ENCODE results near the gene ING4.
A peak's percentile ranks its signal among the peaks of the same experiment; 100 is the strongest.

Gene ING4

GRCh38 chr12:6699989-6700645, 37.2 kb upstream of the ING4 start:
- DNase-seq (ENCODE audit: extremely low spot score), result peak; percentile 31
- TF ChIP-seq, protein P1, sequence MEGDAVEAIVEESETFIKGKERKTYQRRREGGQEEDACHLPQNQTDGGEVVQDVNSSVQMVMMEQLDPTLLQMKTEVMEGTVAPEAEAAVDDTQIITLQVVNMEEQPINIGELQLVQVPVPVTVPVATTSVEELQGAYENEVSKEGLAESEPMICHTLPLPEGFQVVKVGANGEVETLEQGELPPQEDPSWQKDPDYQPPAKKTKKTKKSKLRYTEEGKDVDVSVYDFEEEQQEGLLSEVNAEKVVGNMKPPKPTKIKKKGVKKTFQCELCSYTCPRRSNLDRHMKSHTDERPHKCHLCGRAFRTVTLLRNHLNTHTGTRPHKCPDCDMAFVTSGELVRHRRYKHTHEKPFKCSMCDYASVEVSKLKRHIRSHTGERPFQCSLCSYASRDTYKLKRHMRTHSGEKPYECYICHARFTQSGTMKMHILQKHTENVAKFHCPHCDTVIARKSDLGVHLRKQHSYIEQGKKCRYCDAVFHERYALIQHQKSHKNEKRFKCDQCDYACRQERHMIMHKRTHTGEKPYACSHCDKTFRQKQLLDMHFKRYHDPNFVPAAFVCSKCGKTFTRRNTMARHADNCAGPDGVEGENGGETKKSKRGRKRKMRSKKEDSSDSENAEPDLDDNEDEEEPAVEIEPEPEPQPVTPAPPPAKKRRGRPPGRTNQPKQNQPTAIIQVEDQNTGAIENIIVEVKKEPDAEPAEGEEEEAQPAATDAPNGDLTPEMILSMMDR (IDR thresholded peaks at IDR 0.05; ENCODE audit: control extremely low read depth, extremely low read depth, low read depth, missing control alignments), result no peak
- ChIA-PET POLR2A (interaction anchor here (0.5 to 0.6 kb wide), 3 partner anchors 11 to 152 kb away, joined by 3 to 9 read pairs (median 4); partner anchors contain the start of gene ZNF384), CTCF (interaction anchor here (2.1 kb wide), 1 partner anchor 66 kb away, joined by 5 read pairs; the partner anchor contains the start of gene PTMS)

- ChIA-PET POLR2A (interaction anchor here (0.5 to 0.6 kb wide), 2 partner anchors 10 to 153 kb away, joined by 3 to 9 read pairs; partner anchors contain the start of gene ZNF384), CTCF (interaction anchor here (1.1 to 2.1 kb wide), 6 partner anchors 10 to 67 kb away, joined by 3 to 9 read pairs (median 5); partner anchors contain the start of genes MLF2, PTMS and ZNF384)
- TF ChIP-seq, protein P1 (IDR thresholded peaks at IDR 0.05; ENCODE audit: control extremely low read depth, extremely low read depth, low read depth, missing control alignments), result no peak
- no peak for DNase-seq (ENCODE audit: extremely low spot score)
Measured at GRCh38 chr12:6699259-6699988, 36.5 kb upstream of the ING4 start.

DNA sequence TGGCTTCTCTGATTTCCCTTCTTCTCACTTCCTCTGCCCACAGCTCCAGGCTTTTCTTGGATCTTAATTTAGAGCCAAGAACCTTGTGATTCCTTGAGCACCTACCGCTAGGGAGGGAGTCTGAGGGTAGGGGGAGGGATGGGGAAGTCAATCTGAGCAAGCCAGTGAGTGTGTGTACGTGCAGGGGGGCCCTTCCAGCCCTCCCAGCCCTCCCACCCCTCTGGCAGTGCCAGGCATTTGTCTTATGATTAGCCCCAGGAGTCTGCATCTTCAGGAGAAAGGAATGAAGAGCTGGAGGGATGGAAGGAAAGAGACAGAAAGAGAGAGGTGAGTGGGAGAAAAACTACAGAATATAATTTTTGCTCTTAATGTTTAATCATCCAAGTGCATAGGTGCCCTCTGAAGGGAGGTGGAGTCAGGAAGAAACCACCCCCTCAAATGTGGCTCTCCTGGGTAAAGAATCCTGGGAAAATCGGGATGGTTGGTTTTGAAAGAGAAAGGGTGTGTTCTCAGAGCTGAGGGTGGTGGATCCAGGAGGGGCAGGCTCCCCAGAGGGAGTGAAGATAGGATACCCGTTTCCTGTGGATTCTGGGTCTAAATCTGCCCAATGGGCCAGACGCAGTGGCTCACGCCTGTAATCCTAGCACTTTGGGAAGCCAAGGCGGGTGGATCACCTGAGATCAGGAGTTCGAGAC, 35.6 kb upstream of the ING4 start:
- ChIA-PET POLR2A (interaction anchor here (1.2 kb wide), 1 partner anchor 25 kb away, joined by 3 read pairs; the partner anchor contains the start of gene COPS7A), CTCF (interaction anchor here (0.7 to 2.1 kb wide), 15 partner anchors 9 to 154 kb away, joined by 3 to 9 read pairs (median 4); partner anchors contain the start of genes COPS7A, LPAR5, MLF2 and PTMS)
- TF ChIP-seq, protein P1 (IDR thresholded peaks at IDR 0.05; ENCODE audit: control extremely low read depth, extremely low read depth, low read depth, missing control alignments), result no peak
- no peak for DNase-seq (ENCODE audit: extremely low spot score)

DNA sequence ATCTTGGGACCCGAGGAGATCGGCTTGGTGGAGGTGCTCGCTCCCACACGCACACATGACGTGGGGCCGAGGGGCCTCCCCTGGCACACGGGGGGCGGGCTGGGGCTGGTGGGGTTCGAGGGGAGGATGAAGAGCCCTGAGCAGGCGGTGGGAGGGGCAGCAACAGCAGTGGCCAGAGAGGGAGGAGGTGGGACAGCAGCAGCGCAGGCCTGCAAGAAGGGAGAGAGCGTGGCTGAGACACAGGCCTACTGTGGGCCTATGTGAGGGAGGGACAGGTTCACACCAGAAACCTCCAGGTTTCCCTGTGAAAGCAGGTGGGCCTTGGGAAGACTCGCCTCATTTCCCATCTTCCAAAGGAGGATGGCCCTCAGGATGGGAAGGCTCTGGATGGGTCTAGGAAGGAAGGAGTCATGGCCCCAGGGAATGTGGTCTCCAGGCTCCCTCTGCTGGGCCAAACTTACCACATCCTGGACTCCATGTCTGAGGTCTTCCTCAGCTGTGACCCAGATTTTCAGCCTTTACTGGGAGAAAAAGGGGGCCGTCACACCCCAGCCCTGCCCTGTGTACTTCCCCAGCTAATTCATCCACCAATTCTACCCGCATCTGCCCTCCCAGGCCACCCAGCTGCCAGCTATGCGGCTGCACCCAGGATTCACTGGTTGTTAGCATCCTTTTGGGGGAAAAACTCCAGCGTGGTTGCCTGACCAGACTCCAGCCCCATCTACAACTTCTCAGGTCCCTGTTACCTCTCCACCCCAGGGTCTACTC, 34.8 kb upstream of the ING4 start:
- TF ChIP-seq, protein P1 (IDR thresholded peaks at IDR 0.05; ENCODE audit: control extremely low read depth, extremely low read depth, low read depth, missing control alignments), result peak; percentile 56
- POLR2A ChIA-PET, result interaction anchor here (1.2 kb wide), 1 partner anchor 26 kb away, joined by 3 read pairs; the partner anchor contains the start of gene COPS7A
- peak; percentile 63 for DNase-seq (ENCODE audit: extremely low spot score)
- CTCF ChIA-PET, result interaction anchor here (0.7 to 2.1 kb wide), 15 partner anchors 9 to 153 kb away, joined by 3 to 9 read pairs (median 4); partner anchors contain the start of genes COPS7A, LPAR5, MLF2 and PTMS

GRCh38 chr12:6696690-6697583, 34.0 kb upstream of the ING4 start:
- TF ChIP-seq, protein P1 (IDR thresholded peaks at IDR 0.05; ENCODE audit: control extremely low read depth, extremely low read depth, low read depth, missing control alignments), result no peak
- DNase-seq (ENCODE audit: extremely low spot score), result peak; percentile 63
- CTCF ChIA-PET, result interaction anchor here (1.0 to 1.6 kb wide), 4 partner anchors 10 to 78 kb away, joined by 3 to 4 read pairs (median 4); partner anchors contain the start of genes COPS7A and LPAR5
- POLR2A ChIA-PET, result no interaction called here

Data from GM10248 (cell line).